HepG2 (cell line): ENCODE results near the gene GASK1A. TPM values are rescaled to one million over a fixed set of nuclear protein-coding genes. Genes with fewer than 3 reads are reported as not detected.

Experiments used
- ATAC-seq: fragments of 200-7000 bp; cut with Tn5 transposase; 3 replicates; pipeline ENCODE4 v1.9.1; 2020; ENCODE audit warnings: mild to moderate bottlenecking, moderate library complexity
- BruUV-seq: library from RNA; stranded (reverse); fragments of 400-500 nt; replicated peaks from 2 replicates; lab custom pipeline; 2021; lab: Mats Ljungman, UMichigan
- CTCF ChIA-PET: fragments of 300-600 bp; formaldehyde crosslinking; extraction: SDS; loops from one replicate; lab custom pipeline; 2021; ENCODE audit warnings: low total read pairs, inconsistent platforms, low intra/inter-chr PET ratio; lab: Yijun Ruan, JAX
- POLR2A ChIA-PET: fragments of 350-600 bp; sonication (Branson Sonifier 250); formaldehyde crosslinking; loops from one replicate; lab custom pipeline; 2020; ENCODE audit warnings: antibody characterized with exemption, inconsistent platforms; lab: Yijun Ruan, JAX
- DNase-seq: peaks from one replicate; pipeline ENCODE4 v3.0.0-alpha.2; 2015; ENCODE audit warnings: low spot score
- FAIRE-seq: peaks from 3 replicates; lab custom pipeline; 2011; peaks lifted over from hg19 to GRCh38; lab: Jason Lieb, UNC
- H2AFZ ChIP-seq: one replicate; pipeline ENCODE4 v1.6.1; 2011; ENCODE audit warnings: low read length, inconsistent platforms
- H3K27ac ChIP-seq: fragments of 300-600 bp; 3 replicates; pipeline ENCODE4 v1.8.0; 2011; ENCODE audit warnings: mixed run types, mild to moderate bottlenecking, mixed read lengths, low read length, inconsistent platforms; ENCODE audit not compliant: insufficient read depth; ENCODE audit errors: extremely low read length
- H3K27me3 ChIP-seq, 2 experiments: fragments of 200-600 bp in 1 of 2; 2 replicates in 1 of 2; 3 replicates in 1 of 2; pipeline versions ENCODE4 v1.6.0 to v1.8.0; 2011; ENCODE audit warnings: low read length in 2 of 2, mild to moderate bottlenecking in 2 of 2, moderate library complexity in 2 of 2, inconsistent platforms in 1 of 2; ENCODE audit not compliant: insufficient read depth in 2 of 2, control insufficient read depth in 1 of 2
- H3K36me3 ChIP-seq, 2 experiments: fragments of 200-600 bp in 1 of 2; replicated peaks in 1 of 2; 2 replicates in 1 of 2; 3 replicates in 1 of 2; pipeline versions ENCODE4 v1.5.1 to v1.8.0; 2011; ENCODE audit warnings: low read length in 2 of 2, inconsistent platforms in 1 of 2; ENCODE audit not compliant: insufficient read depth in 2 of 2, control insufficient read depth in 1 of 2
- H3K4me1 ChIP-seq: 2 replicates; pipeline ENCODE4 v1.5.1; 2012; ENCODE audit warnings: low read length, inconsistent platforms; ENCODE audit not compliant: insufficient read depth
- H3K4me2 ChIP-seq: 2 replicates; pipeline ENCODE4 v1.6.0; 2011; ENCODE audit warnings: low read depth, low read length, inconsistent platforms
- H3K4me3 ChIP-seq, 3 experiments: fragments of 200-600 bp in 1 of 3; sonication (generic), shearing (Covaris generic) in 1 of 3; replicated peaks in 1 of 3; 2 replicates each; pipeline ENCODE4 v1.5.1; 2011 to 2016; ENCODE audit warnings: low read length in 3 of 3, inconsistent platforms in 2 of 3, low read depth in 2 of 3, mild to moderate bottlenecking in 2 of 3, control low read depth in 1 of 3, mixed read lengths in 1 of 3; ENCODE audit not compliant: insufficient read depth in 1 of 3
- H3K79me2 ChIP-seq: one replicate; pipeline ENCODE4 v1.6.1; 2011; ENCODE audit warnings: low read length, inconsistent platforms; ENCODE audit not compliant: insufficient read depth
- H3K9ac ChIP-seq: 2 replicates; pipeline ENCODE4 v1.6.0; 2011; ENCODE audit warnings: mild to moderate bottlenecking, low read depth, low read length, inconsistent platforms; ENCODE audit not compliant: insufficient read depth
- H3K9me3 ChIP-seq: 2 replicates; pipeline ENCODE4 v1.5.1; 2012; ENCODE audit warnings: mild to moderate bottlenecking, low read length
- H4K20me1 ChIP-seq: 2 replicates; pipeline ENCODE4 v1.6.0; 2011; ENCODE audit warnings: inconsistent platforms, mild to moderate bottlenecking, low read length, moderate library complexity; ENCODE audit not compliant: insufficient read depth
- CREB1 ChIP-seq, 2 experiments: fragments of 450-650 bp in 1 of 2; IDR thresholded peaks; 2 replicates each; pipeline ENCODE4 v1.6.1; 2016 to 2017; ENCODE audit warnings: control low read depth in 1 of 2, mild to moderate bottlenecking in 1 of 2, missing compliant biosample characterization in 1 of 2, missing genetic modification characterization in 1 of 2
- GABPA ChIP-seq, 2 experiments: IDR thresholded peaks; 2 replicates each; pipeline ENCODE4 v1.6.1; 2011 to 2016; ENCODE audit warnings: low read depth in 2 of 2, low read length in 1 of 2, missing biosample characterization in 1 of 2, missing genetic modification characterization in 1 of 2
- GABPB1 ChIP-seq: IDR thresholded peaks from 2 replicates; pipeline ENCODE4 v1.6.1; 2016; ENCODE audit warnings: mild to moderate bottlenecking, missing genetic modification reagents, moderate library complexity, missing compliant biosample characterization
- GRHL1 ChIP-seq: sonication (generic); formaldehyde crosslinking; conservative IDR thresholded peaks from 2 replicates; pipeline ENCODE4 v1.8.0; 2022; ENCODE audit warnings: missing genetic modification reagents
- SIN3A ChIP-seq: IDR thresholded peaks from 2 replicates; pipeline ENCODE4 v1.6.1; 2011; ENCODE audit warnings: low read depth, mild to moderate bottlenecking, control low read depth, low read length, borderline replicate concordance
- ZBTB42 ChIP-seq: sonication (generic); formaldehyde crosslinking; IDR thresholded peaks from 2 replicates; pipeline ENCODE4 v1.5.0; 2020; ENCODE audit warnings: mild to moderate bottlenecking, missing genetic modification reagents
- WGBS: methylation state at CpG from one replicate; pipeline ENCODE4 v1.1.6; 2017; ENCODE audit warnings: low lambda C conversion rate; 5-methylcytosine and 5-hydroxymethylcytosine counted together
- in situ Hi-C: cut with HindIII; loops from 2 replicates; pipeline ENCODE4 v1.10.0; 2017; ENCODE audit warnings: low pct_unique_long_range_greater_than_20kb; ENCODE audit not compliant: extremely low pct_ligation_motif_present
- intact Hi-C: fragments of 100-400 bp; cut with micrococcal nuclease; formaldehyde crosslinking; loops from one replicate; pipeline ENCODE4 v1.10.0; 2022; ENCODE audit not compliant: unreplicated experiment
- polyA plus RNA-seq, 8 experiments: library from polyadenylated mRNA; depleted of rRNA in 3 of 8; stranded (reverse) in 7 of 8; unstranded in 1 of 8; fragments of >200 nt; fragmentation: Illumina TruSeq in 4 of 8; extraction: Trizol in 4 of 8; gene quantifications; 2 replicates each; pipeline versions ENCODE4 v1.2.1 to v1.2.3, GENCODE V29; 2011 to 2016; ENCODE audit warnings: low read depth in 4 of 8, missing spikeins in 1 of 8, mixed read lengths in 1 of 8; ENCODE audit not compliant: insufficient read depth in 1 of 8
- total RNA-seq, 5 experiments: library from RNA; depleted of rRNA; stranded (reverse); fragments of >200 nt; fragmentation: Illumina TruSeq; extraction: Trizol; gene quantifications; 2 replicates each; pipeline ENCODE4 v1.2.3, GENCODE V29; 2016; ENCODE audit warnings: low read depth in 1 of 5

The GASK1A gene
- total and polyA plus RNA-seq, 2 of the 13 experiments (the other 11 are each of a cell fraction or from before 2014, with no cell fraction given): not detected

- intact Hi-C loops: no loop called here
- ChIA-PET POLR2A (no interaction called here), CTCF (no interaction called here)
- Histone ChIP-seq H3K4me2 (no peak overlapping the region), H3K27me3 (no peaks in the 10 kb centered on the region; a peak in 1 of 5 replicates), H4K20me1 (no peaks in the 10 kb centered on the region), H3K36me3 (no peaks in the 10 kb centered on the region), H2AFZ (no peak overlapping the region), H3K9ac (no peak overlapping the region), H3K4me3 (no peak overlapping the region), H3K4me1 (no peaks in the 10 kb centered on the region), H3K9me3 (peaks cover 57% of the 10 kb centered on the region), H3K27ac (no peak overlapping the region), H3K79me2 (no peaks in the 10 kb centered on the region)
- no peak for DNase-seq
- whole genome bisulfite sequencing: 0% methylated on average over 2 of the region's 2 CpGs
- in situ Hi-C loops: no loop called here
- BruUV-seq: no TSS peak
- no peak for FAIRE-seq
- no peak for ATAC-seq
- 0 out of 2 replicates have a peak, but pooled peaks have one; percentile 8 for TF ChIP-seq GABPA (IDR thresholded peaks at IDR 0.05; ENCODE audit: low read depth, low read length)
- TF ChIP-seq GABPA (CRISPR knock-in tag; IDR thresholded peaks at IDR 0.05; ENCODE audit: low read depth): no peak
- no peak for TF ChIP-seq ZBTB42 (CRISPR knock-in tag)
- TF ChIP-seq GABPB1 (CRISPR knock-in tag): peak; percentile 16; the same call in 1 of the 2 replicates
Observed at GRCh38 chr3:43013743-43014155, 34.6 kb downstream of the GASK1A start.

- Histone ChIP-seq H3K27me3 (no peaks in the 10 kb centered on the region; a peak in 1 of 5 replicates), H3K4me3 (no peak overlapping the region), H3K4me2 (no peak overlapping the region), H4K20me1 (no peaks in the 10 kb centered on the region), H3K4me1 (no peaks in the 10 kb centered on the region), H3K9me3 (peaks cover 57% of the 10 kb centered on the region), H3K36me3 (no peaks in the 10 kb centered on the region), H3K9ac (no peak overlapping the region), H3K79me2 (no peaks in the 10 kb centered on the region), H2AFZ (no peak overlapping the region), H3K27ac (no peak overlapping the region)
- ATAC-seq: no peak
- BruUV-seq: no TSS peak
- intact Hi-C loops: no loop called here
- ChIA-PET POLR2A (no interaction called here), CTCF (no interaction called here)
- in situ Hi-C loops: no loop called here
- no peak for FAIRE-seq
- peak; percentile 97 for TF ChIP-seq CREB1 (IDR thresholded peaks at IDR 0.05)
- TF ChIP-seq CREB1 (CRISPR knock-in tag; IDR thresholded peaks at IDR 0.05): no peak
- TF ChIP-seq GRHL1 (CRISPR knock-in tag): no peak
- TF ChIP-seq SIN3A: no peak
- WGBS: 18% methylated on average over 3 of the region's 3 CpGs
- DNase-seq: no peak
Observed at GRCh38 chr3:43014241-43014640, 35.1 kb downstream of the GASK1A start.
